ENCODE data around the gene CACNB2. TPM values are rescaled to one million over a fixed set of nuclear protein-coding genes. Genes with fewer than 3 reads are reported as not detected.

Gene CACNB2
- total and polyA plus RNA-seq, 2 experiments from 2014 or later = 4.6 to 5.3 TPM

DNA sequence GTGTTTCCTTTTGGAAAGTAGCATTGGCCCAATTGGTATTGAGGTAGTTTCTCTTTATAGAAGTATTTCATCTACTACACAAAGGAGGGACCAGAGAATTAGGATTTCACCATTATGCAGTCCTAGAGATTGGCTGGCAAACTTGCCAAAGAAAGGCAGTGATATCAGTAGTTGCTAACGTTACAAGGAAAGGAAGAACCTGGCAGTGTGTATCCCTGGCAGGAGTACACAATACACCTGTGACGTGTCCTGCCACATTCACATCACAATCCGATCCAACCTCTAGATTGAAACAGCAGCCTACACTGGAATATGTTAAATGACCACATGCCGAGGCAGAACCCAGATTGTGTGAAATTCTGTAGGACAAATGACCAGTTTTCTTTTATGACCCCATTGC lies 81.7 kb downstream of the CACNB2 start:
- Histone ChIP-seq H3K36me3 (replicated peaks; ENCODE audit: insufficient read depth, low read depth) (no peaks in the 10 kb centered on the region), H3K4me2 (no peak overlapping the region), H3K4me1 (ENCODE audit: insufficient read depth) (no peaks in the 10 kb centered on the region), H3K4me3 (no peak overlapping the region), H3K79me2 (no peaks in the 10 kb centered on the region), H3K27ac (no peak overlapping the region), H3K9me2 (replicated peaks; ENCODE audit: insufficient read depth) (no peaks in the 10 kb centered on the region), H4K20me1 (ENCODE audit: insufficient read depth, poor library complexity, severe bottlenecking) (no peaks in the 10 kb centered on the region), H3K9me3 (ENCODE audit: low read depth) (no peaks in the 10 kb centered on the region), H2AFZ (no peak overlapping the region), H3K27me3 (no peaks in the 10 kb centered on the region)
- TF ChIP-seq EZH2 (IDR thresholded peaks at IDR 0.05; ENCODE audit: borderline replicate concordance) (no peak), CTCF (IDR thresholded peaks at IDR 0.05; ENCODE audit: poor library complexity) (no peak), EZH2phosphoT487 (IDR thresholded peaks at IDR 0.05; ENCODE audit: low read depth, severe bottlenecking, unreplicated experiment) (no peak)
- WGBS (ENCODE audit: low lambda C conversion rate, missing lambda C conversion rate) = 59% methylated on average over 4 of the region's 4 CpGs
- DNase-seq (ENCODE audit: low spot score) = no peak

GRCh38 chr10:18222866-18223265 lies 82.6 kb downstream of the CACNB2 start:
- Histone ChIP-seq H3K9me2 (replicated peaks; ENCODE audit: insufficient read depth) (no peaks in the 10 kb centered on the region), H3K36me3 (replicated peaks; ENCODE audit: insufficient read depth, low read depth) (no peaks in the 10 kb centered on the region), H3K4me2 (no peak overlapping the region), H3K79me2 (no peaks in the 10 kb centered on the region), H3K9me3 (ENCODE audit: low read depth) (no peaks in the 10 kb centered on the region), H2AFZ (no peak overlapping the region), H3K4me3 (no peak overlapping the region), H4K20me1 (ENCODE audit: insufficient read depth, poor library complexity, severe bottlenecking) (no peaks in the 10 kb centered on the region), H3K27me3 (no peaks in the 10 kb centered on the region), H3K27ac (no peak overlapping the region), H3K4me1 (ENCODE audit: insufficient read depth) (no peaks in the 10 kb centered on the region)
- 60% methylated on average over 3 of the region's 3 CpGs for WGBS (ENCODE audit: low lambda C conversion rate, missing lambda C conversion rate)
- DNase-seq (ENCODE audit: low spot score) = no peak
- TF ChIP-seq EZH2phosphoT487 (IDR thresholded peaks at IDR 0.05; ENCODE audit: low read depth, severe bottlenecking, unreplicated experiment) = no peak
- no peak for TF ChIP-seq EZH2 (IDR thresholded peaks at IDR 0.05; ENCODE audit: borderline replicate concordance)
- TF ChIP-seq CTCF (IDR thresholded peaks at IDR 0.05; ENCODE audit: poor library complexity) = no peak

GRCh38 chr10:18223898-18224297 lies 83.7 kb downstream of the CACNB2 start:
- H4K20me1 ChIP-seq (ENCODE audit: insufficient read depth, poor library complexity, severe bottlenecking) = no peaks in the 10 kb centered on the region
- no peak overlapping the region for H3K4me2 ChIP-seq
- no peaks in the 10 kb centered on the region for H3K79me2 ChIP-seq
- H2AFZ ChIP-seq = no peak overlapping the region
- no peak overlapping the region for H3K4me3 ChIP-seq
- no peaks in the 10 kb centered on the region for H3K4me1 ChIP-seq (ENCODE audit: insufficient read depth)
- 85% methylated on average over 2 of the region's 2 CpGs for WGBS (ENCODE audit: low lambda C conversion rate, missing lambda C conversion rate)
- no peaks in the 10 kb centered on the region for H3K9me3 ChIP-seq (ENCODE audit: low read depth)
- no peak for DNase-seq (ENCODE audit: low spot score)
- TF ChIP-seq EZH2 (IDR thresholded peaks at IDR 0.05; ENCODE audit: borderline replicate concordance) (no peak), CTCF (IDR thresholded peaks at IDR 0.05; ENCODE audit: poor library complexity) (no peak), EZH2phosphoT487 (IDR thresholded peaks at IDR 0.05; ENCODE audit: low read depth, severe bottlenecking, unreplicated experiment) (no peak)
- no peaks in the 10 kb centered on the region for H3K27me3 ChIP-seq
- H3K9me2 ChIP-seq (replicated peaks; ENCODE audit: insufficient read depth) = no peaks in the 10 kb centered on the region
- no peaks in the 10 kb centered on the region for H3K36me3 ChIP-seq (replicated peaks; ENCODE audit: insufficient read depth, low read depth)
- no peak overlapping the region for H3K27ac ChIP-seq

Measured in hepatocyte (in vitro differentiated cells).